WTC11 (cell line): ENCODE results near the gene PTPN1. TPM values are rescaled to one million over a fixed set of nuclear protein-coding genes. Genes with fewer than 3 reads are reported as not detected.
A peak's percentile ranks its signal among the peaks of the same experiment; 100 is the strongest.

Experiments
- ATAC-seq: fragments of 200-7000 bp; cut with Tn5 transposase; 2 replicates; pipeline ENCODE4 v1.10.0; 2021; ENCODE audit warnings: mild to moderate bottlenecking, moderate library complexity
- CTCF ChIA-PET: fragments of 300-600 bp; sonication (Branson Sonifier 250); formaldehyde crosslinking; loops from one replicate; lab custom pipeline; 2021; ENCODE audit warnings: antibody characterized with exemption; lab: Charles Lee
- POLR2A ChIA-PET: fragments of 350-600 bp; sonication (Branson Sonifier 250); formaldehyde crosslinking; loops from one replicate; lab custom pipeline; 2021; ENCODE audit warnings: antibody characterized with exemption; lab: Charles Lee
- DNase-seq: peaks from one replicate; pipeline ENCODE4 v3.0.0; 2021; ENCODE audit warnings: low spot score
- H3K27ac Mint-ChIP-seq: 2 replicates; pipeline ENCODE4 v1.8.0; 2021; ENCODE audit warnings: mixed read lengths
- H3K27me3 Mint-ChIP-seq: 2 replicates; pipeline ENCODE4 v1.8.0; 2021; ENCODE audit warnings: low read depth, mild to moderate bottlenecking, moderate library complexity, mixed read lengths
- H3K36me3 Mint-ChIP-seq: 2 replicates; pipeline ENCODE4 v1.8.0; 2021; ENCODE audit warnings: mixed read lengths
- H3K4me1 Mint-ChIP-seq: 2 replicates; pipeline ENCODE4 v1.8.0; 2022; ENCODE audit warnings: mixed read lengths
- H3K4me3 Mint-ChIP-seq: 2 replicates; pipeline ENCODE4 v1.8.0; 2021; ENCODE audit warnings: mild to moderate bottlenecking, moderate library complexity, mixed read lengths
- H3K9me3 Mint-ChIP-seq: 2 replicates; pipeline ENCODE4 v1.8.0; 2021; ENCODE audit warnings: mixed read lengths
- AR ChIP-seq: fragments of 250-450 bp; sonication (Bioruptor Pico); IDR thresholded peaks from 2 replicates; pipeline ENCODE4 v1.9.0; 2021; ENCODE audit warnings: mild to moderate bottlenecking
- ATF1 ChIP-seq: sonication (generic); formaldehyde crosslinking; IDR thresholded peaks from 2 replicates; pipeline ENCODE4 v1.8.1; 2023; ENCODE audit warnings: mild to moderate bottlenecking, moderate library complexity, missing genetic modification reagents
- ATF3 ChIP-seq: sonication (generic); formaldehyde crosslinking; conservative IDR thresholded peaks from 2 replicates; pipeline ENCODE4 v1.8.1; 2022; ENCODE audit warnings: mild to moderate bottlenecking, missing genetic modification reagents
- CREB1 ChIP-seq: sonication (generic); formaldehyde crosslinking; IDR thresholded peaks from 2 replicates; pipeline ENCODE4 v1.8.0; 2023; ENCODE audit warnings: mild to moderate bottlenecking, missing genetic modification reagents
- ELF4 ChIP-seq: sonication (generic); formaldehyde crosslinking; IDR thresholded peaks from 2 replicates; pipeline ENCODE4 v1.8.1; 2022; ENCODE audit warnings: low read depth, mild to moderate bottlenecking, moderate library complexity, missing genetic modification reagents
- ERG ChIP-seq: fragments of 250-450 bp; sonication (Bioruptor Pico); IDR thresholded peaks from 2 replicates; pipeline ENCODE4 v1.8.0; 2021; ENCODE audit warnings: mild to moderate bottlenecking
- FOXP1 ChIP-seq: sonication (generic); formaldehyde crosslinking; IDR thresholded peaks from 2 replicates; pipeline ENCODE4 v1.8.0; 2022; ENCODE audit warnings: missing genetic modification reagents, mild to moderate bottlenecking, moderate library complexity, borderline replicate concordance
- HMGXB4 ChIP-seq: sonication (generic); formaldehyde crosslinking; IDR thresholded peaks from 2 replicates; pipeline ENCODE4 v1.8.1; 2023; ENCODE audit warnings: mild to moderate bottlenecking, moderate library complexity, missing genetic modification reagents
- IRF1 ChIP-seq: sonication (generic); formaldehyde crosslinking; IDR thresholded peaks from 2 replicates; pipeline ENCODE4 v1.8.0; 2023; ENCODE audit warnings: missing genetic modification reagents
- NFE2L1 ChIP-seq: sonication (generic); formaldehyde crosslinking; IDR thresholded peaks from 2 replicates; pipeline ENCODE4 v1.8.1; 2023; ENCODE audit warnings: missing genetic modification reagents
- NR2C2 ChIP-seq: sonication (generic); formaldehyde crosslinking; IDR thresholded peaks from 2 replicates; pipeline ENCODE4 v1.8.0; 2022; ENCODE audit warnings: mild to moderate bottlenecking, missing genetic modification reagents
- PREB ChIP-seq: sonication (generic); formaldehyde crosslinking; IDR thresholded peaks from 2 replicates; pipeline ENCODE4 v1.8.1; 2022; ENCODE audit warnings: mild to moderate bottlenecking, missing genetic modification reagents, moderate library complexity, borderline replicate concordance
- RORB ChIP-seq: fragments of 250-450 bp; sonication (Bioruptor Pico); IDR thresholded peaks from 2 replicates; pipeline ENCODE4 v1.9.0; 2021; ENCODE audit warnings: mild to moderate bottlenecking
- ZNF219 ChIP-seq: sonication (generic); formaldehyde crosslinking; IDR thresholded peaks from 2 replicates; pipeline ENCODE4 v1.8.0; 2023; ENCODE audit warnings: missing genetic modification reagents, mild to moderate bottlenecking, borderline replicate concordance
- ZNF281 ChIP-seq: sonication (generic); formaldehyde crosslinking; IDR thresholded peaks from 2 replicates; pipeline ENCODE4 v1.8.0; 2023; ENCODE audit warnings: mild to moderate bottlenecking, missing genetic modification reagents
- ZNF396 ChIP-seq: fragments of 250-450 bp; sonication (Bioruptor Pico); IDR thresholded peaks from 2 replicates; pipeline ENCODE4 v1.8.0; 2021; ENCODE audit warnings: mild to moderate bottlenecking, moderate library complexity, borderline replicate concordance
- ZNF416 ChIP-seq: fragments of 250-450 bp; sonication (Bioruptor Pico); IDR thresholded peaks from 2 replicates; pipeline ENCODE4 v1.9.0; 2021; ENCODE audit warnings: mild to moderate bottlenecking, inconsistent platforms
- ZNF423 ChIP-seq: fragments of 250-450 bp; sonication (Bioruptor Pico); IDR thresholded peaks from 2 replicates; pipeline ENCODE4 v2.1.2; 2022; ENCODE audit warnings: mild to moderate bottlenecking, moderate library complexity
- total RNA-seq: library from RNA; stranded (reverse); gene quantifications from 3 replicates; pipeline ENCODE4 v1.2.3, GENCODE V29; 2021
- TF ChIP-seq, protein P1 (sequence below): sonication (generic); formaldehyde crosslinking; IDR thresholded peaks from 2 replicates; pipeline ENCODE4 v1.8.0; 2022; ENCODE audit warnings: mild to moderate bottlenecking, missing genetic modification reagents

The PTPN1 gene
- total RNA-seq, 1 experiment from 2014 or later, result 29.4 TPM

DNA sequence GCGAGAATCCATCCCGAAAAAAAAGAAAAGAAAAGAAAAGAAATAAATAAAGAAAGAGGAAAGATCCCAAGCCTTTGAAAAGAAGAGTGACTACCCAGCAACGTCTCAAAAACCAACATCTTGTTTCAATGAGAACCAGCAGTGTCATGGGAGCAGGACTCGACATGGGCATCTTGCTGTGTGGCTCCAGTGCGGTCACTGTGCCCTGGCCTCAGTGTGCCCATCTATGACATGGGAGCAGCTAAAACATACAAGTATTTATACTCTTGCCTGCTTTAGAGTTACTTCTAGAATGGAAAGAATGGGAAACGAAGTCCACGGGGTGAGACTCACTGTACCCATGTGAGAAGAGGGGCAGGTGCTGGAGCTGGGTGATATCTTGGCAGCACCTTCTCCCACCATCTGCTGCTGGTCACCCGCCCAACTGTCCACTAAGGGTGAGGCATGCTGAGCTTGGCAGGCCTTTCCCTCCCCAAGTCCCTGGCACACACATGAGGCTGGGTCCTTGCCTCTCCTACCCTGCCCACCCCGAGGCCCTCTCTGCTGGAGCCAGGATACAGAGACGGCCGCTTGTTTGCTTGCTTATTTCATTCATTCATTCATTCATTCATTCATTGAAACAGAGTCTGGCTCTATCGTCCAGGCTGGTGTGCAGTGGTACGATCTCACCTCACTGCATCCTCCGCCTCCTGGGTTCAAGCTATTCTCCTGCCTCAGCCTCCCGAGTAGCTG, 103.4 kb downstream of the PTPN1 start:
- no peaks in the 10 kb centered on the region for H3K36me3 Mint-ChIP-seq
- TF ChIP-seq NR2C2 (CRISPR knock-in tag) (no peak), IRF1 (CRISPR knock-in tag) (no peak), AR (CRISPR knock-in tag) (no peak), ZNF416 (CRISPR knock-in tag) (no peak), PREB (CRISPR knock-in tag) (no peak), ZNF396 (CRISPR knock-in tag) (no peak)
- DNase-seq (no peak), ATAC-seq (no peak)
- no peak overlapping the region for H3K4me3 Mint-ChIP-seq
- no peak overlapping the region for H3K27ac Mint-ChIP-seq
- POLR2A ChIA-PET, result no interaction called here
- H3K27me3 Mint-ChIP-seq, result no peaks in the 10 kb centered on the region
- H3K4me1 Mint-ChIP-seq, result peaks cover 7% of the 10 kb centered on the region
- no peaks in the 10 kb centered on the region for H3K9me3 Mint-ChIP-seq
- CTCF ChIA-PET, result interaction anchor here (0.5 kb wide), 1 partner anchor 174 kb away, joined by 3 read pairs; no protein-coding TSS in a partner anchor

- Mint-ChIP-seq H3K4me3 (no peak overlapping the region), H3K36me3 (no peaks in the 10 kb centered on the region), H3K27me3 (no peaks in the 10 kb centered on the region), H3K27ac (peak overlapping the region; percentile 86; the same call in 1 of the 2 replicates), H3K4me1 (peaks cover 7% of the 10 kb centered on the region), H3K9me3 (no peaks in the 10 kb centered on the region)
- ATAC-seq (no peak), DNase-seq (no peak)
- TF ChIP-seq CREB1 (CRISPR knock-in tag), result no peak
- TF ChIP-seq ERG (CRISPR knock-in tag), result no peak
- TF ChIP-seq, protein P1, sequence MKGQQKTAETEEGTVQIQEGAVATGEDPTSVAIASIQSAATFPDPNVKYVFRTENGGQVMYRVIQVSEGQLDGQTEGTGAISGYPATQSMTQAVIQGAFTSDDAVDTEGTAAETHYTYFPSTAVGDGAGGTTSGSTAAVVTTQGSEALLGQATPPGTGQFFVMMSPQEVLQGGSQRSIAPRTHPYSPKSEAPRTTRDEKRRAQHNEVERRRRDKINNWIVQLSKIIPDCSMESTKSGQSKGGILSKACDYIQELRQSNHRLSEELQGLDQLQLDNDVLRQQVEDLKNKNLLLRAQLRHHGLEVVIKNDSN (CRISPR knock-in tag), result no peak
- no peak for TF ChIP-seq ELF4
- TF ChIP-seq NFE2L1, result no peak
- TF ChIP-seq RORB (CRISPR knock-in tag), result no peak
- no peak for TF ChIP-seq ATF1
- no peak for TF ChIP-seq ATF3 (CRISPR knock-in tag)
- TF ChIP-seq FOXP1, result no peak
- ChIA-PET POLR2A (no interaction called here), CTCF (no interaction called here)
Observed at GRCh38 chr20:50615407-50615806, 105.2 kb downstream of the PTPN1 start.

DNA sequence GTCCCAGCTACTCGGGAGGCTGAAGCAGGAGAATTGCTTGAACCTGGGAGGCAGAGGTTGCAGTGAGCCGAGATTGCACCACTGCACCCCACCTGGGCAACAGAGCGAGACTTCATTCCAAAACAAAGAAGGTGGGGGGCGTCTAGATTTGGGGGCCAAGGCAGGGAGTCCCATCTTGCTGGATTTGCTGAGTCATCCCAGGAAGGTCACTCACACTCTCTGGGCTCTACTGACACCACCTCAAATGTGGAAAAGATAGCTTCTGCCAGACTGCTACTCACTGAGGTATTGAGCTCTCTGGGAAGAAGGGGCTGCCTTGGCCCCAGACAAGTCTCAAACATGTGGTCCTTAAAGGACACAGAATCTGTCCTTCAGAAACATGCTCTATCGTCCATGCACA, 106.8 kb downstream of the PTPN1 start:
- H3K9me3 Mint-ChIP-seq, result peaks cover 13% of the 10 kb centered on the region
- no peaks in the 10 kb centered on the region for H3K27me3 Mint-ChIP-seq
- H3K4me3 Mint-ChIP-seq, result no peak overlapping the region
- H3K4me1 Mint-ChIP-seq, result no peaks in the 10 kb centered on the region
- ChIA-PET CTCF (interaction anchor here (1.2 to 2.8 kb wide), 2 partner anchors 9 to 19 kb away, joined by 6 to 9 read pairs; no protein-coding TSS in a partner anchor), POLR2A (interaction anchor here (0.7 kb wide), 1 partner anchor 12 kb away, joined by 6 read pairs; no protein-coding TSS in a partner anchor)
- no peak overlapping the region for H3K27ac Mint-ChIP-seq
- peaks cover 9% of the 10 kb centered on the region for H3K36me3 Mint-ChIP-seq
- DNase-seq (no peak), ATAC-seq (no peak)
- TF ChIP-seq ZNF281 (CRISPR knock-in tag) (no peak), RORB (CRISPR knock-in tag) (no peak), HMGXB4 (CRISPR knock-in tag) (no peak), ZNF219 (no peak), ZNF423 (no peak)
